Measurements from ENCODE around the gene FHIT.

GRCh38 chr3:59938828-59939227, 1312.4 kb downstream of the FHIT start:
- no peak for TF ChIP-seq POLR2A (IDR thresholded peaks at IDR 0.05)
- no peak for TF ChIP-seq CTCF (IDR thresholded peaks at IDR 0.05)

Data from ovary (tissue), 3 donors.